ENCODE measurements around the gene TBCD. TPM values are rescaled to one million over a fixed set of nuclear protein-coding genes. Genes with fewer than 3 reads are reported as not detected.

The TBCD gene
- total RNA-seq, 1 experiment from 2014 or later: 129 TPM

GRCh38 chr17:82705756-82706155 is 46.1 kb upstream of the TBCD start:
- H4K91ac ChIP-seq (ENCODE audit: insufficient read length, low read depth, low read length): no peak overlapping the region
- H3K36me3 Mint-ChIP-seq (ENCODE audit: insufficient read depth in 1 of 3, low read depth in 3 of 3): no peaks in the 10 kb centered on the region
- no peak overlapping the region for H3K27ac Mint-ChIP-seq

More at GRCh38 chr17:82705756-82706155, 46.1 kb upstream of the TBCD start:
- no peaks in the 10 kb centered on the region for H3K9me3 ChIP-seq (ENCODE audit: control insufficient read depth, low read depth, low read length)
- TF ChIP-seq CTCF (conservative IDR thresholded peaks at IDR 0.05): no peak
- no peak overlapping the region for H4K8ac ChIP-seq (replicated peaks; ENCODE audit: insufficient read length, low read depth, low read length)
- no peaks in the 10 kb centered on the region for H3K79me1 ChIP-seq (ENCODE audit: insufficient read depth, low read depth, low read length, poor library complexity, severe bottlenecking)
- no peak overlapping the region for H3K23ac ChIP-seq (ENCODE audit: insufficient read length, low read depth, low read length)
- H3K9ac ChIP-seq (ENCODE audit: extremely low read depth, insufficient read length, low read length): no peak overlapping the region
- H4K20me1 ChIP-seq (ENCODE audit: control insufficient read depth, insufficient read depth, insufficient read length): no peaks in the 10 kb centered on the region
- no peak overlapping the region for H2BK15ac ChIP-seq (ENCODE audit: low read depth, low read length)
- no peak overlapping the region for H3K4ac ChIP-seq (ENCODE audit: low read depth, low read length)
- no peak overlapping the region for H2AK5ac ChIP-seq (ENCODE audit: insufficient read length, low read length)
- no peak overlapping the region for H3K14ac ChIP-seq (ENCODE audit: insufficient read depth, low read length)
- H3K27me3 Mint-ChIP-seq (ENCODE audit: low read depth): peaks cover 4% of the 10 kb centered on the region
- H3K4me1 ChIP-seq (ENCODE audit: insufficient read depth, low read length): no peaks in the 10 kb centered on the region
- no peak overlapping the region for H4K5ac ChIP-seq (ENCODE audit: insufficient read length, low read depth, low read length)
- no peaks in the 10 kb centered on the region for H3K4me1 Mint-ChIP-seq
- no peak overlapping the region for H3K27ac ChIP-seq (ENCODE audit: insufficient read length, low read depth, low read length)
- no peak overlapping the region for H2BK120ac ChIP-seq (ENCODE audit: low read depth, low read length, poor library complexity, severe bottlenecking)
- H3K56ac ChIP-seq (ENCODE audit: insufficient read length, low read depth, low read length): no peak overlapping the region
- H3K4me3 Mint-ChIP-seq: no peak overlapping the region
- no peak overlapping the region for H2BK12ac ChIP-seq (ENCODE audit: insufficient read length, low read depth, low read length)
- H3K4me2 ChIP-seq (ENCODE audit: insufficient read depth, insufficient read length, low read length): no peak overlapping the region
- H3K79me2 ChIP-seq (ENCODE audit: insufficient read depth, low read length): no peaks in the 10 kb centered on the region
- no CpG with 5 or more reads among the region's 18 CpGs for WGBS (ENCODE audit: extremely low coverage, insufficient read length, low lambda C conversion rate)
- H3K23me2 ChIP-seq (ENCODE audit: insufficient read length, low read depth, low read length, poor library complexity, severe bottlenecking): no peaks in the 10 kb centered on the region
- no peak overlapping the region for H3T11ph ChIP-seq (ENCODE audit: low read length)
- no peaks in the 10 kb centered on the region for H3K9me3 Mint-ChIP-seq
- H2BK5ac ChIP-seq (ENCODE audit: insufficient read length, low read length): no peak overlapping the region
- no peak overlapping the region for H3K18ac ChIP-seq (ENCODE audit: insufficient read length, low read depth, low read length)
- no peak overlapping the region for H2BK20ac ChIP-seq (ENCODE audit: low read depth, low read length, poor library complexity, severe bottlenecking)
- no peak overlapping the region for H2AFZ ChIP-seq (ENCODE audit: low read length)
- no peak for DNase-seq
- H3K27me3 ChIP-seq (ENCODE audit: insufficient read depth, low read length): no peaks in the 10 kb centered on the region
